GM23338 (cell line): Measurements from ENCODE around the gene GNB3.

Experiments used
- CREB1 ChIP-seq: fragments of 250-450 bp; sonication (Bioruptor Pico); IDR thresholded peaks from 2 replicates; pipeline ENCODE4 v1.5.0; 2020; ENCODE audit warnings: low read depth, mild to moderate bottlenecking, moderate library complexity
- CTCF ChIP-seq, 2 experiments: fragments of 200-600 bp in 1 of 2; sonication (generic) in 1 of 2; conservative IDR thresholded peaks; 2 replicates each; pipeline versions ENCODE4 v1.5.1 to v1.6.1; 2016 to 2017; ENCODE audit warnings: antibody characterized with exemption in 2 of 2, low read depth in 2 of 2, mild to moderate bottlenecking in 2 of 2, moderate library complexity in 1 of 2
- ETS1 ChIP-seq: IDR thresholded peaks from 2 replicates; pipeline ENCODE4 v1.6.1; 2016; ENCODE audit warnings: antibody characterized with exemption
- EZH2 ChIP-seq: fragments of 200-600 bp; sonication (generic); IDR thresholded peaks from one replicate; pipeline ENCODE4 v1.8.0; 2017; ENCODE audit warnings: antibody characterized with exemption, mild to moderate bottlenecking, low read depth; ENCODE audit not compliant: unreplicated experiment
- EZH2phosphoT487 ChIP-seq: fragments of 200-600 bp; sonication (generic); IDR thresholded peaks from one replicate; pipeline ENCODE4 v1.8.1; 2018; ENCODE audit warnings: antibody characterized with exemption; ENCODE audit not compliant: unreplicated experiment
- JUNB ChIP-seq: IDR thresholded peaks from one replicate; pipeline ENCODE4 v1.6.1; 2016; ENCODE audit warnings: antibody characterized with exemption; ENCODE audit not compliant: unreplicated experiment
- NANOG ChIP-seq: IDR thresholded peaks from 2 replicates; pipeline ENCODE4 v1.6.1; 2016; ENCODE audit warnings: antibody characterized with exemption, borderline replicate concordance
- POLR2AphosphoS5 ChIP-seq: IDR thresholded peaks from 2 replicates; pipeline ENCODE4 v1.6.1; 2016; ENCODE audit warnings: antibody characterized with exemption, low read depth
- REST ChIP-seq: IDR thresholded peaks from one replicate; pipeline ENCODE4 v1.6.1; 2018; ENCODE audit warnings: antibody characterized with exemption; ENCODE audit not compliant: unreplicated experiment
- STAT1 ChIP-seq: IDR thresholded peaks from one replicate; pipeline ENCODE4 v1.6.1; 2016; ENCODE audit warnings: antibody characterized with exemption; ENCODE audit not compliant: unreplicated experiment
- ZNF331 ChIP-seq: fragments of 250-450 bp; sonication (Bioruptor Pico); IDR thresholded peaks from 2 replicates; pipeline ENCODE4 v1.5.0; 2020; ENCODE audit warnings: low read depth, mild to moderate bottlenecking, moderate library complexity
- ZNF462 ChIP-seq: fragments of 250-450 bp; sonication (Bioruptor Pico); IDR thresholded peaks from 2 replicates; pipeline ENCODE4 v1.5.0; 2020; ENCODE audit warnings: mild to moderate bottlenecking, moderate library complexity

- TF ChIP-seq JUNB (no peak), CTCF (conservative IDR thresholded peaks at IDR 0.05; ENCODE audit: low read depth in 2 of 2) (no peak), EZH2 (no peak), REST (no peak), POLR2AphosphoS5 (no peak), CREB1 (no peak), ETS1 (no peak), ZNF462 (CRISPR knock-in tag) (no peak), EZH2phosphoT487 (no peak), STAT1 (no peak), NANOG (no peak), ZNF331 (CRISPR knock-in tag) (no peak)
Measured at GRCh38 chr12:6816598-6816997, 24.1 kb upstream of the GNB3 start.
